Astrocyte (in vitro differentiated cells and primary cell): Measurements from ENCODE around the gene PDLIM7. TPM values are rescaled to one million over a fixed set of nuclear protein-coding genes. Genes with fewer than 3 reads are reported as not detected.
"Not testable (repeated sequence)": the region's sequence is repeated elsewhere in the genome, so short reads cannot be mapped to it uniquely, and the experiment has no call there.

Experiments
- DNase-seq: peaks from one replicate; pipeline ENCODE4 v3.0.0-alpha.2; 2010; ENCODE audit warnings: low read depth
- FAIRE-seq: peaks from 2 replicates; lab custom pipeline; 2011; peaks lifted over from hg19 to GRCh38; lab: Jason Lieb, UNC
- H2AFZ ChIP-seq: 2 replicates; pipeline ENCODE4 v1.6.0; 2012; ENCODE audit warnings: low read depth, low read length, inconsistent platforms
- H3K27ac ChIP-seq: 2 replicates; pipeline ENCODE4 v1.5.1; 2011; ENCODE audit warnings: low read depth, low read length, inconsistent platforms
- H3K27me3 ChIP-seq: 2 replicates; pipeline ENCODE4 v1.6.0; 2011; ENCODE audit warnings: low read length, inconsistent platforms; ENCODE audit not compliant: insufficient read depth
- H3K36me3 ChIP-seq: 2 replicates; pipeline ENCODE4 v1.5.1; 2011; ENCODE audit warnings: low read length, inconsistent platforms; ENCODE audit not compliant: insufficient read depth
- H3K4me1 ChIP-seq: 2 replicates; pipeline ENCODE4 v1.5.1; 2011; ENCODE audit warnings: low read length, inconsistent platforms; ENCODE audit not compliant: insufficient read depth
- H3K4me2 ChIP-seq: 2 replicates; pipeline ENCODE4 v1.6.0; 2012; ENCODE audit warnings: low read length, inconsistent platforms
- H3K4me3 ChIP-seq: 2 replicates; pipeline ENCODE4 v1.5.1; 2011; ENCODE audit warnings: low read depth, mild to moderate bottlenecking, low read length, inconsistent platforms; ENCODE audit not compliant: insufficient read depth
- H3K79me2 ChIP-seq: 2 replicates; pipeline ENCODE4 v1.6.0; 2012; ENCODE audit warnings: mild to moderate bottlenecking, low read length, inconsistent platforms; ENCODE audit not compliant: insufficient read depth
- H3K9ac ChIP-seq: 2 replicates; pipeline ENCODE4 v1.6.0; 2012; ENCODE audit warnings: mild to moderate bottlenecking, low read length, inconsistent platforms
- H3K9me3 ChIP-seq: 2 replicates; pipeline ENCODE4 v1.5.1; 2012; ENCODE audit warnings: low read depth, mild to moderate bottlenecking, low read length, inconsistent platforms; ENCODE audit not compliant: insufficient read depth
- H4K20me1 ChIP-seq: 2 replicates; pipeline ENCODE4 v1.6.0; 2012; ENCODE audit warnings: low read length, inconsistent platforms; ENCODE audit not compliant: insufficient read depth
- H3K27ac Mint-ChIP-seq: one replicate; pipeline ENCODE4 v1.8.0; 2021; ENCODE audit warnings: mild to moderate bottlenecking, mixed read lengths; ENCODE audit not compliant: unreplicated experiment
- H3K27me3 Mint-ChIP-seq: one replicate; pipeline ENCODE4 v1.8.0; 2021; ENCODE audit warnings: low read depth, mixed read lengths; ENCODE audit not compliant: unreplicated experiment
- H3K36me3 Mint-ChIP-seq: one replicate; pipeline ENCODE4 v1.8.0; 2021; ENCODE audit warnings: low read depth, mixed read lengths; ENCODE audit not compliant: unreplicated experiment
- H3K4me1 Mint-ChIP-seq: one replicate; pipeline ENCODE4 v1.8.0; 2021; ENCODE audit warnings: low read depth, mixed read lengths; ENCODE audit not compliant: unreplicated experiment
- H3K4me3 Mint-ChIP-seq: one replicate; pipeline ENCODE4 v1.8.0; 2021; ENCODE audit warnings: mild to moderate bottlenecking, moderate library complexity, mixed read lengths; ENCODE audit not compliant: unreplicated experiment
- H3K9me3 Mint-ChIP-seq: one replicate; pipeline ENCODE4 v1.8.0; 2021; ENCODE audit warnings: mild to moderate bottlenecking, mixed read lengths; ENCODE audit not compliant: unreplicated experiment
- EZH2 ChIP-seq: IDR thresholded peaks from 2 replicates; pipeline ENCODE4 v1.6.1; 2012; ENCODE audit warnings: mild to moderate bottlenecking, low read length, inconsistent platforms; ENCODE audit not compliant: insufficient read depth
- total RNA-seq: library from RNA; stranded (reverse); gene quantifications from 2 replicates; pipeline ENCODE4 v1.2.1, GENCODE V29; 2021
- TF ChIP-seq, protein P1 (sequence below): IDR thresholded peaks from 2 replicates; pipeline ENCODE4 v1.5.1; 2011; ENCODE audit warnings: low read depth, mild to moderate bottlenecking, inconsistent platforms, low read length, moderate library complexity; ENCODE audit not compliant: insufficient read depth

The PDLIM7 gene
- total RNA-seq, 1 donor from 2014 or later = 590 TPM

- FAIRE-seq = no peak
- Histone ChIP-seq H3K27ac (no peak overlapping the region), H3K4me3 (no peak overlapping the region), H3K9me3 (no peaks in the 10 kb centered on the region), H3K4me1 (peaks cover 57% of the 10 kb centered on the region), H2AFZ (no peak overlapping the region), H3K9ac (no peak overlapping the region), H3K4me2 (no peak overlapping the region), H3K27me3 (no peaks in the 10 kb centered on the region), H3K79me2 (peaks cover 64% of the 10 kb centered on the region), H4K20me1 (peaks cover 97% of the 10 kb centered on the region), H3K36me3 (peaks cover 42% of the 10 kb centered on the region)
- TF ChIP-seq EZH2 = no peak
- TF ChIP-seq, protein P1, sequence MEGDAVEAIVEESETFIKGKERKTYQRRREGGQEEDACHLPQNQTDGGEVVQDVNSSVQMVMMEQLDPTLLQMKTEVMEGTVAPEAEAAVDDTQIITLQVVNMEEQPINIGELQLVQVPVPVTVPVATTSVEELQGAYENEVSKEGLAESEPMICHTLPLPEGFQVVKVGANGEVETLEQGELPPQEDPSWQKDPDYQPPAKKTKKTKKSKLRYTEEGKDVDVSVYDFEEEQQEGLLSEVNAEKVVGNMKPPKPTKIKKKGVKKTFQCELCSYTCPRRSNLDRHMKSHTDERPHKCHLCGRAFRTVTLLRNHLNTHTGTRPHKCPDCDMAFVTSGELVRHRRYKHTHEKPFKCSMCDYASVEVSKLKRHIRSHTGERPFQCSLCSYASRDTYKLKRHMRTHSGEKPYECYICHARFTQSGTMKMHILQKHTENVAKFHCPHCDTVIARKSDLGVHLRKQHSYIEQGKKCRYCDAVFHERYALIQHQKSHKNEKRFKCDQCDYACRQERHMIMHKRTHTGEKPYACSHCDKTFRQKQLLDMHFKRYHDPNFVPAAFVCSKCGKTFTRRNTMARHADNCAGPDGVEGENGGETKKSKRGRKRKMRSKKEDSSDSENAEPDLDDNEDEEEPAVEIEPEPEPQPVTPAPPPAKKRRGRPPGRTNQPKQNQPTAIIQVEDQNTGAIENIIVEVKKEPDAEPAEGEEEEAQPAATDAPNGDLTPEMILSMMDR = no peak
- peaks cover 35% of the 10 kb centered on the region for H3K36me3 Mint-ChIP-seq
- H3K27me3 Mint-ChIP-seq = no peaks in the 10 kb centered on the region
- no peak for DNase-seq
- H3K4me3 Mint-ChIP-seq = no peak overlapping the region
- peaks cover 49% of the 10 kb centered on the region for H3K4me1 Mint-ChIP-seq
- no peak overlapping the region for H3K27ac Mint-ChIP-seq
- no peaks in the 10 kb centered on the region for H3K9me3 Mint-ChIP-seq
These were observed 11.1 kb downstream of the PDLIM7 start for GRCh38 chr5:177486256-177486655.

DNA sequence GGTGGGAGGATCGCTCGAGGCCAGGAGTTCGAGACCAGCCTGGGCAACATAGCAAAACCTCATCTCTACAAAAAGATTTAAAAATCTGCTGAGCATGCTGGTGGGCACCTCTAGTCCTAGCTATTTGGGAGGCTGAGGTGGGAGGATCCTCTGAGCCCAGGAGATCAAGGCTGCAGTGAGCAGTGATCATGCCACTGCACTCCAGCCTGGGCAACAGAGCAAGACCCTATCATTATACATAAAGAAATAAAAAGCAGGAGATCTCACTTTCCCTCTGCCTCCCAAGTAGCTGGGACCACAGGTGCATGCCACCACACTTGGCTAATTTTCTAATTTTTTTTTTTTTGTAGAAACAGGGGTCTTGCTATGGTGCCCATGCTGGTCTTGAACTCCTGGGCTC is 11.7 kb downstream of the PDLIM7 start:
- H3K4me3 ChIP-seq, H3K9me3 Mint-ChIP-seq, FAIRE-seq, H3K27me3 ChIP-seq, DNase-seq, H3K27ac ChIP-seq, H3K9me3 ChIP-seq, H3K9ac ChIP-seq, H3K27me3 Mint-ChIP-seq, H2AFZ ChIP-seq, H3K4me2 ChIP-seq: not testable (repeated sequence)
- Histone ChIP-seq H3K4me1 (peaks cover 52% of the 10 kb centered on the region), H3K79me2 (peaks cover 59% of the 10 kb centered on the region), H4K20me1 (peaks cover 93% of the 10 kb centered on the region), H3K36me3 (peaks cover 41% of the 10 kb centered on the region)
- H3K4me1 Mint-ChIP-seq = peaks cover 47% of the 10 kb centered on the region
- peaks cover 35% of the 10 kb centered on the region for H3K36me3 Mint-ChIP-seq
- peak overlapping the region; percentile 60 for H3K4me3 Mint-ChIP-seq
- H3K27ac Mint-ChIP-seq = peak overlapping the region; percentile 84

- H3K27ac ChIP-seq = no peak overlapping the region
- H3K36me3 ChIP-seq = peaks cover 41% of the 10 kb centered on the region
- Mint-ChIP-seq H3K27ac (peak overlapping the region; percentile 88), H3K36me3 (peaks cover 35% of the 10 kb centered on the region), H3K27me3 (no peaks in the 10 kb centered on the region), H3K4me1 (peaks cover 51% of the 10 kb centered on the region), H3K9me3 (no peaks in the 10 kb centered on the region), H3K4me3 (peak overlapping the region; percentile 60)
- H3K4me2 ChIP-seq = peak overlapping the region; percentile 13
- peaks cover 52% of the 10 kb centered on the region for H3K79me2 ChIP-seq
- no peak for FAIRE-seq
- H3K9ac ChIP-seq = peak overlapping the region; percentile 10
- peaks cover 49% of the 10 kb centered on the region for H3K4me1 ChIP-seq
- peaks cover 91% of the 10 kb centered on the region for H4K20me1 ChIP-seq
- H2AFZ ChIP-seq = no peak overlapping the region
- DNase-seq = no peak
- no peak for TF ChIP-seq EZH2
- TF ChIP-seq, protein P1 = no peak
- H3K27me3 ChIP-seq = no peaks in the 10 kb centered on the region
- H3K4me3 ChIP-seq = no peak overlapping the region
- H3K9me3 ChIP-seq = no peaks in the 10 kb centered on the region
These were observed 12.4 kb downstream of the PDLIM7 start for GRCh38 chr5:177484902-177485549.
